Stimulated activated CD8-positive, alpha-beta memory T cell treated with anti-CD3 and anti-CD28 coated beads, Interleukin-15, amount 100 ng/mL, for 24 hours (primary cell): ENCODE results near the gene DYSF.

Experiments used
- DNase-seq: peaks from one replicate; pipeline ENCODE4 v3.0.0-alpha.2; 2020; ENCODE audit warnings: low read depth

The DYSF gene

GRCh38 chr2:71552861-71553301 lies 99.5 kb downstream of the DYSF start:
- DNase-seq: no peak

GRCh38 chr2:71554028-71554705 lies 100.8 kb downstream of the DYSF start:
- DNase-seq: no peak

DNA sequence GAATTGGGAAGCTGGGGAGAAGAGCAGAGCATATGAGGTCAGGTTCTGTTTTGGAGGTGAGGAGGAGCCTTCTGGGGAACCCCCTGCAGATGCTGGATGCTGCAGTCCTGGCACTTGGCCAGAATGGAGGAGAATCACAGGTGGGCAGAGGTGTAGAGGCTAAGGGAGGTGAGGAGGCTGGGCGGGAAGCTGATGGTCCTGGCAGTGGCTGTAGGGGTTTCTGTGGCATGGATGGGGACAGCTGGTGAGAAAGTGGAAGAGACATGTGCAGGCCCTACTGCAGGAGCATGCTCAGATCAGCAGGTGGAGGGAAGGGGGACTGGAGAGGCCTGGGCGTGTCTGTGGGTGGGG lies 101.3 kb downstream of the DYSF start:
- DNase-seq: no peak

GRCh38 chr2:71555798-71556454 lies 102.6 kb downstream of the DYSF start:
- no peak for DNase-seq

GRCh38 chr2:71556692-71557250 lies 103.4 kb downstream of the DYSF start:
- DNase-seq: no peak

- DNase-seq: no peak
Observed at GRCh38 chr2:71557321-71557720, 104.0 kb downstream of the DYSF start.

DNA sequence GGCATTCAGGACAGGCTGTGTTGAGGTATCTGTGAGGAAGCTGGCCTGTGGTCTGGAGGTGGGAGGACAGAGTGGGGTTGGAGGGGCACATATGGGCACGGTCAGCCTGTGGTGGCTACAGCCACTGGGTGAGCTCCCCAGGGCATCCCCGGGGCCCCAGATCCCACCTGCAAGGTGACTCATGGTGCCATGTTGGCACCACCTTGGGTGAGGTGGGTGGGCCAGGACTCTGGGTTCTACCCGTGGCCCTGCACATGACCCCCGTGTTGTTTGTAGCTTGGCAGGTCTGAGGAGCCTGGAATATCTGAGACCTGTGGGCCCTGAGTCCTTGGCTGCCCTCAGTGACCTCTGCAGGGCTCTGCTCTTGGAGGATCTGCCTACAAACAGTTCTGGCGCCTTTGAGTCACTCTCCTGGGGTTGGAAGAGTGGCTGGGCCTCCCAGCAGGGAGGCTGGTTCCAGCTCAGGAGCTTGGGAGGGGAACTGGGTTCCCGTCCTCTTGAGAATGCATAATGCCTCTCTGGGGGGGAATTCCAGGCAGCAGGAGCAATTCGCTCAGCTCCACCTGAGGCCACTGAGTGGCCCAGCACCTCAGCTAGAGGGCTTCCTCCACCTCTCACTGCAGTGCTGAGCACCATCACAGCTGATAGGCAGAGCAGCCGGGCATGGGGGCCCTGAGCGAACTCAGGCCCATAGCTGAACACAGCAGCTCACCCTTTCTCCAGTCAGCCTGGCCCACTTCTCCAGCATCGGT lies 105.1 kb downstream of the DYSF start:
- DNase-seq: no peak

- DNase-seq: no peak
Observed at GRCh38 chr2:71559080-71559827, 105.9 kb downstream of the DYSF start.

DNA sequence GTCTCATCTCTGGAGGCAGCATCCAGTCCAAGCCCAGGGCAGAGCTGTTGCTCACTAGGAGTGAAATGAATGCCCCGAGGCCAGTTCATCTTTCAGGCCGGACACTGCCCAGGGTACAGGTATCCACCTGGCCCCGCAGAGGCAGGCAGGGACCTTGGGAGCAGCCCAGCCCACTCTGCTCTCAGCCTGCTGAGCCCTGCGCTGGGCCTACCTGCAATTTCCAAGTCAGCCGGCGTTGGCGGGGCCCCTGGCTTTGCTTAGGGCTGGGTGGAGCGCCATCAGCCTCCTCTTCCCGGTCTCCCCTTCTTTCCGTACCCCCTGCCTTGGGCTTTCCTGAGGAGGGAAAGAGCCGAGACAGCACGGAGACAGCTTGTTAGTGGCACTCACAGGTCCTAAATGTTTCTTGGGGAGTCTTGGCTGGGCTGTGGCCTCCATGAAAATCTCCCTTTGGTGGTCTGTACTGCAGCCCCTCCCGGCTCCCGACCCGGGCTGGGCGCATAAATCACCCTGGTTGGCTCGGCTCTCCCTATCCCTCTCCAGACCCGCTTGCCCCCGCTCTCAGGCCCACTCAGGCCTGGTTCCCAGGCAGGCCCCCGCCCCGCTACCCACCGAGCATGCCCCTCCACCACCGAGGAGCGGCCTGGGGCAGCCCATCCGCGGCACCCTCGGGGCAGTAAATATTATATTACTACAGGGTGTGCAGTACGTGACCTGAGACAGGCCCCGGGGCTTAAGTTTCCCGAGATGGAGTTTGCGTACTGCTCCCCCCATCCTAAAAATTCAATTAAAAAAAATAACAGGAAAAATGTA lies 106.7 kb downstream of the DYSF start:
- no peak for DNase-seq

DNA sequence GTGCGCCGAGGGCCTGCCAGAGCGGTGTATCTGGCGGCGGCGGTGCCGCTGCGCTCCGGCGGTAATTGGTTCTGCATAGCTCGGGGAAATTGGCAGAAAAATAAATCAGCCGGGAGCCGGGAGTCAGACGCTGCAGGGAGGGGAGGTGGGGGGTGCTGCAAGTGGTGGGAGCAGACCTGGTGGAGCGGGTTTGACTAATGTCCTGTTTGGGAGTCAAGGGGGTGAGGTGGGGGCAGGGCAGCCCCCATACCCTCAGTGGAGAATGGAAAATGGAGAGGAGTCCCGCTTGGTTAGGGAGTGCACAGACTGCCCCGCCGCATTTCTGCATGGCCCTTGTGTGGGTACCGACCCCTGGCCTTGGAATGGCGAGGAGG lies 107.3 kb downstream of the DYSF start:
- DNase-seq: no peak

DNA sequence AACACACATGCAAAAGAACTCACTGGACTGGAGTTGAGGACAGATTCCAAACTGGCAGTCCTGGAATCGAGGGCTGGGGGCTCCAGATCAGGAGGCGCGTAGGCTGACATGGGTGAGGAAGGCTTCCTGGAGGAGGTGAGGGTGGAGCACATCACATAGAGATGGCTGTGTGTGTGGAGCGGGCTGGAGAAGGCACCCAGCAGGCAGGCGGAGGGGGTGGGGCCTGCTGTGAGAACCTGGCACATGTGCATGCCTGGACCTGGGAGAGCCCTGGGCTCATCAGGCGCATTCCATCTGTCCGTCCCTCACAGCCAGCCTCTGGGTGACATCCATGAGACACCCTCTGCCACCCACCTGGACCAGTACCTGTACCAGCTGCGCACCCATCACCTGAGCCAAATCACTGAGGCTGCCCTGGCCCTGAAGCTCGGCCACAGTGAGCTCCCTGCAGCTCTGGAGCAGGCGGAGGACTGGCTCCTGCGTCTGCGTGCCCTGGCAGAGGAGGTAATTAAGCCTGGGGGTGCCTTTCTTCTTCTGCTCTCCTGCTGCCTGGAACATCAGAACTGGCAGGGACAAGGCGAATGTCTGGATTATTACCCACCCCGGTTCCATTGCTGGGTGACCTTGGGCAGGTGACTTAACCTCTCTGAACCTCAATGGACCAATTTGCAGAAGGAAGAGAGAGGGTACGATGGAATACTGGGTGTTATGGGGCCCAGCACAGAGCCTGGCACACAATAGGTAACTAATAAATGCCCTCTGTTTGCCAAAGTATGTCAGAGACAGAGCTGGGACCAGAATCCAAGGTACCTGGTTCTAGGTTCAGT lies 108.3 kb downstream of the DYSF start:
- no peak for DNase-seq

DNA sequence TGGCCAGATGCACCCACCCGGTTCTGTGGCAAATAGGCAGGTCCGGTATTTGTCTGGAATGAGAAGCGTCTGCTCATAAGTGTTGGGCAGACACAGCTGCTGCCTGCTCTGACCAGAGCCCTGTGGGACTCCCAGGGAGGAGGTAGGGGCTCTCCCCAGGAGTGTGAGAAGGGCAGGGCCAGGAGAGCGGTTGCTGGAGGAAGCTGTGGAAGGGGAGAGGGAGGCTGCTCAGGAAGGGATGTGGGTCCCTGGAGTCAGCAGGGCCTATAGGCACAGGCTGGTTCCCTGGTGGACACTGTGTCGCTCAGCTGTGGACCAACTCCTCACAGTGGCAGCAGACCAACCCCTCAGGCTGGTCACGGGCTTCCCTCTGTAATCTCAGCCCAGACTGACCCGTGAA lies 109.2 kb downstream of the DYSF start:
- no peak for DNase-seq

DNA sequence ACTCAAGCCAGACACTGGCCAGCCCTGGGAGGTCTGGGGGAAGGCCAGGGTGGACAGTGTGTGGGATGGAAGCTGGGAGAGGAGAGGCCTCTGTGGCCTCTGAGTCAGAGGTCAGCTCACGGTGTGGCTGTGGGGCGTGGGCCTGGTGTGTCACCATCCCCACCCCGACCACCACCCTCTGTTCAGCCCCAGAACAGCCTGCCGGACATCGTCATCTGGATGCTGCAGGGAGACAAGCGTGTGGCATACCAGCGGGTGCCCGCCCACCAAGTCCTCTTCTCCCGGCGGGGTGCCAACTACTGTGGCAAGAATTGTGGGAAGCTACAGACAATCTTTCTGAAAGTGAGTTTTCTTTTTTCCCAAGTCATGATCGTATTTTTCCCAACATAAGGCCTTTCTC lies 110.5 kb downstream of the DYSF start:
- no peak for DNase-seq

DNA sequence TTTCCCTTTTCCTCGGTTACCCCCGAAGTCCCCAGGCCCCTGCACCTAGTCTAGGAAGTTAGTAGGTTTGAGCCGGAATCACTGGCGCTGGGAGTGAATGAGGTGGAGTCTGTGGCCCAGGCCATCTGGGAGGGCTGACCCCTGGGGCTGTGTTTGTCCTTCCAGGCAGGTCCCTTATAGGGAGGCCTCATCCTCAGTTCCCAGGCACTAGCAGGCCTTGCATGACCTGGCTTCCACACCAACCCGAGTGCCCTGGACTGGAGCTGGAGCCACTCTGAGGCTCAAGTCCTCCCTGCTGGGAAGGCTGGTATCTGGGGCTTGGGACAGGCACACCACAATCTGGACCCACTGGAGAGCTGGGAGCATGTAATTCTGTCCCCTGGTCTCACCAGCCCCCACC lies 111.0 kb downstream of the DYSF start:
- no peak for DNase-seq

- DNase-seq: no peak
Observed at GRCh38 chr2:71564790-71565189, 111.4 kb downstream of the DYSF start.

GRCh38 chr2:71566372-71566771 lies 113.0 kb downstream of the DYSF start:
- no peak for DNase-seq

DNA sequence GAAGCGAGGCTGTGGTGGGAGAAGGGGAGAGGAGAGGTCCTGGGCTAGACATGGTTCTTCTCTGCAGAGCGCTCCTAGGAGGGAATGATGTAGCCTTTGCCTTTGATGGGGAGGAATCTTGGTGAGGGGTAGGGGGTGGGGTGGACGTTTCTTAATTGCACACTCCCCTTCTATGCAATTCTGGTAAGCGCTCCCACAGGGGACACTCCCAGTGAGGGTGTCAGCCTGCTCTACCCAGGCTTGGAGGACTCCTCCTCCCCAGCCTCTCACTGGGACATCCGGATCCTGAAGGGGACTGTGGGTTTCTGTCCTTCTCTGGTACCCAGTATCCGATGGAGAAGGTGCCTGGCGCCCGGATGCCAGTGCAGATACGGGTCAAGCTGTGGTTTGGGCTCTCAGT lies 114.3 kb downstream of the DYSF start:
- DNase-seq: no peak

DNA sequence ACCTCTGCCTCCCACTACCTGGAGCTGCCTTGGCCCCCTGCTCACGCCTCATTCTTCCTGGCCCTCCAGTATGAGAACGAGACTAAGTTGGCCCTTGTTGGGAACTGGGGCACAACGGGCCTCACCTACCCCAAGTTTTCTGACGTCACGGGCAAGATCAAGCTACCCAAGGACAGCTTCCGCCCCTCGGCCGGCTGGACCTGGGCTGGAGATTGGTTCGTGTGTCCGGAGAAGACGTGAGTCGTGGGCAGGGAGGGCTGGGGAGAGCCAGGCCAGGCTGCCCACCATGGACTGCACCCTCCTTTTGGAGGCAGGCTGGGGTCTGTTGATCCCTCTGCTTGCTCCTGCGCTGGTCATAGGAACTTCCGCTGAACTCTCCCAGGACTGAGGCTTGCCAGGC lies 114.7 kb downstream of the DYSF start:
- DNase-seq: no peak

- DNase-seq: no peak
Observed at GRCh38 chr2:71570511-71570910, 117.2 kb downstream of the DYSF start.

- DNase-seq: no peak
Observed at GRCh38 chr2:71570951-71571460, 117.6 kb downstream of the DYSF start.
